Astrocyte (in vitro differentiated cells and primary cell): ENCODE results near the gene ORAI3. TPM values are rescaled to one million over a fixed set of nuclear protein-coding genes. Genes with fewer than 3 reads are reported as not detected.
A peak's percentile ranks its signal among the peaks of the same experiment; 100 is the strongest.

Source experiments
- DNase-seq: peaks from one replicate; pipeline ENCODE4 v3.0.0-alpha.2; 2010; ENCODE audit warnings: low read depth
- FAIRE-seq: peaks from 2 replicates; lab custom pipeline; 2011; peaks lifted over from hg19 to GRCh38; lab: Jason Lieb, UNC
- H2AFZ ChIP-seq: 2 replicates; pipeline ENCODE4 v1.6.0; 2012; ENCODE audit warnings: low read depth, low read length, inconsistent platforms
- H3K27ac ChIP-seq: 2 replicates; pipeline ENCODE4 v1.5.1; 2011; ENCODE audit warnings: low read depth, low read length, inconsistent platforms
- H3K27me3 ChIP-seq: 2 replicates; pipeline ENCODE4 v1.6.0; 2011; ENCODE audit warnings: low read length, inconsistent platforms; ENCODE audit not compliant: insufficient read depth
- H3K36me3 ChIP-seq: 2 replicates; pipeline ENCODE4 v1.5.1; 2011; ENCODE audit warnings: low read length, inconsistent platforms; ENCODE audit not compliant: insufficient read depth
- H3K4me1 ChIP-seq: 2 replicates; pipeline ENCODE4 v1.5.1; 2011; ENCODE audit warnings: low read length, inconsistent platforms; ENCODE audit not compliant: insufficient read depth
- H3K4me2 ChIP-seq: 2 replicates; pipeline ENCODE4 v1.6.0; 2012; ENCODE audit warnings: low read length, inconsistent platforms
- H3K4me3 ChIP-seq: 2 replicates; pipeline ENCODE4 v1.5.1; 2011; ENCODE audit warnings: low read depth, mild to moderate bottlenecking, low read length, inconsistent platforms; ENCODE audit not compliant: insufficient read depth
- H3K79me2 ChIP-seq: 2 replicates; pipeline ENCODE4 v1.6.0; 2012; ENCODE audit warnings: mild to moderate bottlenecking, low read length, inconsistent platforms; ENCODE audit not compliant: insufficient read depth
- H3K9ac ChIP-seq: 2 replicates; pipeline ENCODE4 v1.6.0; 2012; ENCODE audit warnings: mild to moderate bottlenecking, low read length, inconsistent platforms
- H3K9me3 ChIP-seq: 2 replicates; pipeline ENCODE4 v1.5.1; 2012; ENCODE audit warnings: low read depth, mild to moderate bottlenecking, low read length, inconsistent platforms; ENCODE audit not compliant: insufficient read depth
- H4K20me1 ChIP-seq: 2 replicates; pipeline ENCODE4 v1.6.0; 2012; ENCODE audit warnings: low read length, inconsistent platforms; ENCODE audit not compliant: insufficient read depth
- H3K27ac Mint-ChIP-seq: one replicate; pipeline ENCODE4 v1.8.0; 2021; ENCODE audit warnings: mild to moderate bottlenecking, mixed read lengths; ENCODE audit not compliant: unreplicated experiment
- H3K27me3 Mint-ChIP-seq: one replicate; pipeline ENCODE4 v1.8.0; 2021; ENCODE audit warnings: low read depth, mixed read lengths; ENCODE audit not compliant: unreplicated experiment
- H3K36me3 Mint-ChIP-seq: one replicate; pipeline ENCODE4 v1.8.0; 2021; ENCODE audit warnings: low read depth, mixed read lengths; ENCODE audit not compliant: unreplicated experiment
- H3K4me1 Mint-ChIP-seq: one replicate; pipeline ENCODE4 v1.8.0; 2021; ENCODE audit warnings: low read depth, mixed read lengths; ENCODE audit not compliant: unreplicated experiment
- H3K4me3 Mint-ChIP-seq: one replicate; pipeline ENCODE4 v1.8.0; 2021; ENCODE audit warnings: mild to moderate bottlenecking, moderate library complexity, mixed read lengths; ENCODE audit not compliant: unreplicated experiment
- H3K9me3 Mint-ChIP-seq: one replicate; pipeline ENCODE4 v1.8.0; 2021; ENCODE audit warnings: mild to moderate bottlenecking, mixed read lengths; ENCODE audit not compliant: unreplicated experiment
- EZH2 ChIP-seq: IDR thresholded peaks from 2 replicates; pipeline ENCODE4 v1.6.1; 2012; ENCODE audit warnings: mild to moderate bottlenecking, low read length, inconsistent platforms; ENCODE audit not compliant: insufficient read depth
- total RNA-seq: library from RNA; stranded (reverse); gene quantifications from 2 replicates; pipeline ENCODE4 v1.2.1, GENCODE V29; 2021
- TF ChIP-seq, protein P1 (sequence below): IDR thresholded peaks from 2 replicates; pipeline ENCODE4 v1.5.1; 2011; ENCODE audit warnings: low read depth, mild to moderate bottlenecking, inconsistent platforms, low read length, moderate library complexity; ENCODE audit not compliant: insufficient read depth

Gene ORAI3
- total RNA-seq, 1 donor from 2014 or later = 21.1 TPM

GRCh38 chr16:30986129-30986991 lies 37.5 kb downstream of the ORAI3 start:
- Histone ChIP-seq H3K9ac (no peak overlapping the region), H4K20me1 (peaks cover 6% of the 10 kb centered on the region), H3K4me2 (no peak overlapping the region), H2AFZ (no peak overlapping the region), H3K4me3 (no peak overlapping the region), H3K27ac (no peak overlapping the region), H3K27me3 (no peaks in the 10 kb centered on the region), H3K79me2 (no peaks in the 10 kb centered on the region), H3K36me3 (no peaks in the 10 kb centered on the region), H3K9me3 (no peaks in the 10 kb centered on the region), H3K4me1 (peaks cover 10% of the 10 kb centered on the region)
- Mint-ChIP-seq H3K4me3 (peak overlapping the region; percentile 27), H3K27ac (no peak overlapping the region), H3K36me3 (peaks cover 14% of the 10 kb centered on the region), H3K9me3 (no peaks in the 10 kb centered on the region), H3K27me3 (no peaks in the 10 kb centered on the region), H3K4me1 (peaks cover 7% of the 10 kb centered on the region)
- DNase-seq (no peak), FAIRE-seq (no peak)
- TF ChIP-seq EZH2 = no peak
- TF ChIP-seq, protein P1, sequence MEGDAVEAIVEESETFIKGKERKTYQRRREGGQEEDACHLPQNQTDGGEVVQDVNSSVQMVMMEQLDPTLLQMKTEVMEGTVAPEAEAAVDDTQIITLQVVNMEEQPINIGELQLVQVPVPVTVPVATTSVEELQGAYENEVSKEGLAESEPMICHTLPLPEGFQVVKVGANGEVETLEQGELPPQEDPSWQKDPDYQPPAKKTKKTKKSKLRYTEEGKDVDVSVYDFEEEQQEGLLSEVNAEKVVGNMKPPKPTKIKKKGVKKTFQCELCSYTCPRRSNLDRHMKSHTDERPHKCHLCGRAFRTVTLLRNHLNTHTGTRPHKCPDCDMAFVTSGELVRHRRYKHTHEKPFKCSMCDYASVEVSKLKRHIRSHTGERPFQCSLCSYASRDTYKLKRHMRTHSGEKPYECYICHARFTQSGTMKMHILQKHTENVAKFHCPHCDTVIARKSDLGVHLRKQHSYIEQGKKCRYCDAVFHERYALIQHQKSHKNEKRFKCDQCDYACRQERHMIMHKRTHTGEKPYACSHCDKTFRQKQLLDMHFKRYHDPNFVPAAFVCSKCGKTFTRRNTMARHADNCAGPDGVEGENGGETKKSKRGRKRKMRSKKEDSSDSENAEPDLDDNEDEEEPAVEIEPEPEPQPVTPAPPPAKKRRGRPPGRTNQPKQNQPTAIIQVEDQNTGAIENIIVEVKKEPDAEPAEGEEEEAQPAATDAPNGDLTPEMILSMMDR = no peak

- DNase-seq (no peak), FAIRE-seq (no peak)
- peaks cover 7% of the 10 kb centered on the region for H3K4me1 Mint-ChIP-seq
- H3K27ac Mint-ChIP-seq = no peak overlapping the region
- H3K9me3 Mint-ChIP-seq = no peaks in the 10 kb centered on the region
- Histone ChIP-seq H4K20me1 (peaks cover 6% of the 10 kb centered on the region), H3K36me3 (no peaks in the 10 kb centered on the region), H3K4me3 (no peak overlapping the region), H3K27me3 (no peaks in the 10 kb centered on the region), H3K4me2 (no peak overlapping the region), H3K27ac (no peak overlapping the region), H3K79me2 (no peaks in the 10 kb centered on the region), H3K9ac (no peak overlapping the region), H2AFZ (no peak overlapping the region), H3K9me3 (no peaks in the 10 kb centered on the region), H3K4me1 (peaks cover 10% of the 10 kb centered on the region)
- peaks cover 12% of the 10 kb centered on the region for H3K36me3 Mint-ChIP-seq
- H3K4me3 Mint-ChIP-seq = no peak overlapping the region
- no peaks in the 10 kb centered on the region for H3K27me3 Mint-ChIP-seq
- TF ChIP-seq, protein P1 = no peak
- TF ChIP-seq EZH2 = no peak
These were observed 38.8 kb downstream of the ORAI3 start for GRCh38 chr16:30987581-30988190.
